Endodermal cell (in vitro differentiated cells): ENCODE results near the gene NUDT4. TPM values are rescaled to one million over a fixed set of nuclear protein-coding genes. Genes with fewer than 3 reads are reported as not detected.

Source experiments
- DNase-seq: peaks from one replicate; pipeline ENCODE4 v3.0.0-alpha.2; 2017
- H3K27ac ChIP-seq: 2 replicates; pipeline ENCODE4 v1.5.1; 2013; ENCODE audit warnings: mild to moderate bottlenecking, low read depth, low read length, moderate library complexity
- H3K27me3 ChIP-seq: 2 replicates; pipeline ENCODE4 v1.6.1; 2013; ENCODE audit warnings: mild to moderate bottlenecking, low read length, moderate library complexity; ENCODE audit not compliant: insufficient read depth, control insufficient read depth, poor library complexity, severe bottlenecking
- H3K36me3 ChIP-seq: 2 replicates; pipeline ENCODE4 v1.7.0; 2013; ENCODE audit warnings: mild to moderate bottlenecking, low read length, moderate library complexity; ENCODE audit not compliant: control insufficient read depth, insufficient read depth
- H3K4me1 ChIP-seq: one replicate; pipeline ENCODE4 v1.7.0; 2013; ENCODE audit warnings: low read length; ENCODE audit not compliant: control insufficient read depth, insufficient read depth
- H3K4me3 ChIP-seq: 2 replicates; pipeline ENCODE4 v1.5.1; 2013; ENCODE audit warnings: mild to moderate bottlenecking, low read length, moderate library complexity
- H3K9ac ChIP-seq: 2 replicates; pipeline ENCODE4 v1.6.1; 2013; ENCODE audit warnings: mild to moderate bottlenecking, low read length, moderate library complexity; ENCODE audit not compliant: poor library complexity, severe bottlenecking; ENCODE audit errors: extremely low read depth
- H3K9me3 ChIP-seq: 2 replicates; pipeline ENCODE4 v1.6.1; 2013; ENCODE audit warnings: mild to moderate bottlenecking, low read length, moderate library complexity; ENCODE audit not compliant: control insufficient read depth
- H3K27ac Mint-ChIP-seq: 2 replicates; pipeline ENCODE4 v1.8.0; 2020; ENCODE audit warnings: mixed read lengths
- H3K27me3 Mint-ChIP-seq: 2 replicates; pipeline ENCODE4 v1.8.0; 2021; ENCODE audit warnings: mild to moderate bottlenecking, mixed read lengths; ENCODE audit not compliant: insufficient read depth
- H3K36me3 Mint-ChIP-seq: 2 replicates; pipeline ENCODE4 v1.8.0; 2020; ENCODE audit warnings: low read depth, mixed read lengths
- H3K4me1 Mint-ChIP-seq: 2 replicates; pipeline ENCODE4 v1.8.0; 2020; ENCODE audit warnings: mixed read lengths
- H3K4me3 Mint-ChIP-seq: 2 replicates; pipeline ENCODE4 v1.8.0; 2020; ENCODE audit warnings: mild to moderate bottlenecking, moderate library complexity, mixed read lengths
- H3K9me3 Mint-ChIP-seq: 2 replicates; pipeline ENCODE4 v1.8.0; 2020; ENCODE audit warnings: mild to moderate bottlenecking, mixed read lengths
- CTCF ChIP-seq: fragments of 200-600 bp; sonication (generic); conservative IDR thresholded peaks from 2 replicates; pipeline ENCODE4 v1.5.0; 2021; ENCODE audit warnings: antibody characterized with exemption, mild to moderate bottlenecking
- WGBS, 2 experiments: methylation state at CpG; one replicate each; pipeline versions ENCODE4 v1.1.5 to v1.1.7; 2013; ENCODE audit warnings: missing lambda C conversion rate in 2 of 2, mixed read lengths in 1 of 2; ENCODE audit not compliant: insufficient coverage in 1 of 2, insufficient read length in 1 of 2; 5-methylcytosine and 5-hydroxymethylcytosine counted together
- total RNA-seq, 2 donors: library from RNA; stranded (reverse); fragmentation: NEBNext Ultra II Directional in 1 of 2; extraction: Animal tissue kit (Norgen Biotek cat#: 25700) in 1 of 2; gene quantifications; 2 replicates in 1 of 2; 3 replicates in 1 of 2; pipeline ENCODE4 v1.2.1, GENCODE V29; 2021

NUDT4 gene
- total RNA-seq, 2 donors from 2014 or later = 334 to 453 TPM

- Histone ChIP-seq H3K9me3 (no peaks in the 10 kb centered on the region), H3K27me3 (no peaks in the 10 kb centered on the region), H3K4me1 (no peaks in the 10 kb centered on the region), H3K36me3 (no peaks in the 10 kb centered on the region), H3K9ac (no peak overlapping the region), H3K4me3 (no peak overlapping the region), H3K27ac (no peak overlapping the region)
- DNase-seq = no peak
- Mint-ChIP-seq H3K36me3 (no peaks in the 10 kb centered on the region), H3K4me3 (no peak overlapping the region), H3K27me3 (no peaks in the 10 kb centered on the region), H3K9me3 (peaks cover 11% of the 10 kb centered on the region), H3K27ac (no peak overlapping the region), H3K4me1 (no peaks in the 10 kb centered on the region)
- TF ChIP-seq CTCF = no peak
- 95 to 96% methylated on average over 5 to 9 of the region's 10 CpGs for WGBS, 2 experiments
These were observed 28.9 kb upstream of the NUDT4 start for GRCh38 chr12:93348575-93349435.

- Mint-ChIP-seq H3K36me3 (no peaks in the 10 kb centered on the region), H3K4me3 (no peak overlapping the region), H3K9me3 (peaks cover 11% of the 10 kb centered on the region), H3K27ac (no peak overlapping the region), H3K4me1 (no peaks in the 10 kb centered on the region), H3K27me3 (no peaks in the 10 kb centered on the region)
- no peaks in the 10 kb centered on the region for H3K36me3 ChIP-seq
- H3K4me3 ChIP-seq = no peak overlapping the region
- no peak overlapping the region for H3K9ac ChIP-seq
- no peak for DNase-seq
- no peaks in the 10 kb centered on the region for H3K27me3 ChIP-seq
- H3K4me1 ChIP-seq = no peaks in the 10 kb centered on the region
- no peak for TF ChIP-seq CTCF
- no peak overlapping the region for H3K27ac ChIP-seq
- WGBS, 2 experiments = 86 to 93% methylated on average over 1 of the region's 1 CpG
- H3K9me3 ChIP-seq = no peaks in the 10 kb centered on the region
These were observed 26.0 kb upstream of the NUDT4 start for GRCh38 chr12:93351726-93352125.

GRCh38 chr12:93352321-93352720 is 25.4 kb upstream of the NUDT4 start:
- H3K9me3 ChIP-seq = no peaks in the 10 kb centered on the region
- no peaks in the 10 kb centered on the region for H3K27me3 ChIP-seq
- no peak for DNase-seq
- H3K4me1 ChIP-seq = no peaks in the 10 kb centered on the region
- Mint-ChIP-seq H3K27ac (no peak overlapping the region), H3K4me1 (no peaks in the 10 kb centered on the region), H3K9me3 (peaks cover 11% of the 10 kb centered on the region), H3K27me3 (no peaks in the 10 kb centered on the region), H3K4me3 (no peak overlapping the region), H3K36me3 (no peaks in the 10 kb centered on the region)
- H3K36me3 ChIP-seq = no peaks in the 10 kb centered on the region
- WGBS, 2 experiments = 76 to 83% methylated on average over 8 of the region's 8 CpGs
- no peak for TF ChIP-seq CTCF
- H3K27ac ChIP-seq = no peak overlapping the region
- no peak overlapping the region for H3K9ac ChIP-seq
- no peak overlapping the region for H3K4me3 ChIP-seq
